Measurements from ENCODE around the gene TEX264.

Gene TEX264

DNA sequence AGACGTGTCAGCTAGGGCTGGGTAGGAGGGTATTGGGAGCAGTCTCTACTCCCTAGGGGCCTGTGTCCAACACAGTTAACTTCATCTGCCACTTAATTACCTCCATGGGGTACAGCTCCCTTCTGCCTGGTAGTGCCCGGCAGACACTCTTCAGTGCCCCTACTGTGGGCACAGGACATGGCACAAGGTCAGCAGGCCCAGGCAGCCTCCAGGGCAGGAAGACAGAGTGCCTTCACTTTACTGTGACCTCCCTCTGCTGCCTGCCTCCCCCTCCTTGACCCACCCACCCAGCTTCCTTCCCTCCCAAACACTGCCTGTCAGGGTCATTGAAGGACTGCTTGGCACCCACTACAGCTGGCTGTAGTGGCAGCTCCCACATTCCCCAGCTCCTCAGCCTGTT is 29.4 kb downstream of the TEX264 start:
- ATAC-seq = no peak

DNA sequence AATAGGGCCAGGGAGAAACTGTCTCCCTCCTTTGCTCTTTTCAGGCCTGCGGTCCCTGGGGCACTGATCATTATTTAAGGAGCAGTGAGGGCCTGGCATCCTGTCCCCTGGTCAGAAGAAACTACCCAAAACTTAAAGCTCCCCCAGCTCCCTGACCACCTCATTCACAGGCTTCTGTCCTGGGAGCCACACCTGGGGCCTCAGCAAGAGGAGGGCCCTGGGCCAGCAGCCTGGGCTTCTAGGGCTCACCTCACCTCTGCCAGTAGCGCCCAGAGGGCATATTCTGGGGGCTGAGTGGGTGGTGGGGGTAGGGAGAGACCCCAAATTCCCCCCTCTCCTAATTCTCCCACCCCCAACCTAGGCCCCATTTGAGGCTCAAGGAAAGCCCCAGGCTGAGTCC is 31.1 kb downstream of the TEX264 start:
- no peak for ATAC-seq

DNA sequence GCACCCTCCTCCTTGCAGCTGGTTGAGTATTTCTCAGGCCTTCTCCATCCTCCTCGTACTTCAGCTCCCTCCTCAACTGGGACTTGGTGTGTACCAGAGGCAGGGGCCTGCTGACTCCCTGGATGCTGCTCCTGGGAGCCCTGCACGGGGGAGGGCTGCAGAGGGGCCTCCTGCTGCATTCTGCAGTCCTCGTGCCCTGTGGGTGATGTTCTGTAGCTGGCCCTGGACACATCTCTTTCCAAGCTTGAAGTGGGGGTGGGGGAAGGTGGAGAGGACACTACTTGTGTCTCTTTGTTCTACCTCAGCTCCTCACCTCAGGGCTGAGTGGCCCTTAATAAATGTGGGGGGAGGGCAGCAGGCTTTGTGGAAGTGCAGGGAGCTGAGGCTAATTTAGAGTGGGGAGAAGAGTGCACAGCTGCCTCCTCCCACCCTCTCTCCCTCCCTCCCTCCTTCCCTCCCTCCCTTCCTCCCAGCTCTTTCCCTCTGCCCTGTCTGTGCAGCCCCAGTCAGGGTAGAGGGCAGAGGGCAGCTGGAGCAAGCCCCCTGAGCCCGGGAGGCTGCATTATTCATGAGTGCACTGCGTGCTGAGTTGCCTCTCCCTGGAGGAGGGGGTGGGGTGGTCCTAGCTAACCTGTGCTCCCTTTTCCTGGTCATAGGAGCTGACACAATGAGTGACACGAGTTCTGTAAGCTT is 32.2 kb downstream of the TEX264 start:
- no peak for ATAC-seq

DNA sequence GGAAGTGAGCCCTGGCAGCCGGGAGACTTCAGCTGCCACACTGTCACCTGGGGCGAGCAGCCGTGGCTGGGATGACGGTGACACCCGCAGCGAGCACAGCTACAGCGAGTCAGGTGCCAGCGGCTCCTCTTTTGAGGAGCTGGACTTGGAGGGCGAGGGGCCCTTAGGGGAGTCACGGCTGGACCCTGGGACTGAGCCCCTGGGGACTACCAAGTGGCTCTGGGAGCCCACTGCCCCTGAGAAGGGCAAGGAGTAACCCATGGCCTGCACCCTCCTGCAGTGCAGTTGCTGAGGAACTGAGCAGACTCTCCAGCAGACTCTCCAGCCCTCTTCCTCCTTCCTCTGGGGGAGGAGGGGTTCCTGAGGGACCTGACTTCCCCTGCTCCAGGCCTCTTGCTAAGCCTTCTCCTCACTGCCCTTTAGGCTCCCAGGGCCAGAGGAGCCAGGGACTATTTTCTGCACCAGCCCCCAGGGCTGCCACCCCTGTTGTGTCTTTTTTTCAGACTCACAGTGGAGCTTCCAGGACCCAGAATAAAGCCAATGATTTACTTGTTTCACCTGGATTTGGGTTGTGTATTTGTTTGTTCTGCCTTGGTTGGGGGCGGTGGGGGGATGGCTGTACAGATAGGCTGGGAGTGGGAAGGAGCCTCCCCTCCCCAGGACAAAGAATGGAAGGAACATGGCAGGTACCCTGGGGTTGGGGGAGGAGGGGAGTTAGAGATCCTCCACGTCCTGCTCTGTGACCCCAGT is 32.9 kb downstream of the TEX264 start:
- no peak for ATAC-seq

DNA sequence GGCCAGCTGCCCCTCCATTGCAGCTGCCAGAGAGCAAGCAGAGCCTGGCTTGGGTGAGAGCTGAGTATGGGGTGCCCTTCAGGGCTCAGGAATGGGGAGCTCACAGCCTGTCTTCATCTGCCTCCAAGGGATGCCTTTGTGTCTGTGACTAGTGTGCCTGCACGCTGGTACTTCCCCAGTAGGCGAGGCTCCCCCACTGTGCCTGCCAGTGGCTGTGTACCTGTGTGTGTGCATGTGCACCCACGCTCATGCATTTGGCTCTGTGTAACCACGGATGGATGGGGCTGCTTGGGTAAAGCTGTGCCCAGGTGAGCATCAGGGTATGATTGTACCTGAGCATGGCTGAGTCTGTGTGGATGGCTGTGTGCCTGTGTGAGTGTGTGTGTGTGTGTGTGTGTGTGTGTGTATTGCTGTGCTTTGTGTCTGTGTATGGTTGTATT is 33.5 kb downstream of the TEX264 start:
- no peak for ATAC-seq

DNA sequence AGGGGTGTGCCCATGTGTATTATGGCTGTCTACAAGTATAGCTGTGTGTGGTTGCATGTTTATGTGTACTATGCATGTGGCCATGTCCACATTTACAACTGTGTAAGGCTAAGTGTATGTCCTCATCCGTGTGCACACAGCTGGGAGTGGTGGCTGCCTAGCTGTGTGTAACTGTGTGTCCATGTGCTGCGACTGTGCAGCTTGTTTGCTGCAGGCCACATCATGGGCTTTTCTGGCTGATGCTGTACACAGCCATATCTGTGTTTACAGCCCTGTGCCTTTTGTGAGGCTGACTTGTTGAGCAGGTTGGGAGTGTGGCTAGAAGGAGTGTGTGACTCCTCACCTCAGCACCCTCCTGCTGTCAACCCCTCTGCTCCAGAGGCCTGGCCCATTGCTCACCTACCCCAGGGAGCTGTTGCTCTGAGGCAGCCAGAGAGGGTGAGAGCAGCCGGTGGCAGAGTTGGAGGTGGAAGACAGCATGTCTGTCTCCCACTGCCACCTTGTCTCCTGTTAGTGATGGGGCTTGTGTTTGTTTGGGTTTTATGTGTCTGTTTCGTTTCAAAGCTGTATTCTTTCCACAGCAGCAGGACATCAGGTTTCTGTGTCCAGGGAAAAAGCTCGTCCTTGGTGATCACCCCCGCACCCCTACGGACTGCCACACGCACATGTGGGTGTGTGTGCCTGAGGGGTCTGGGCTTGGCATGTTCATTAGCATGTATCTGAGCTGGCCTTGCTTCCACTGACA is 34.4 kb downstream of the TEX264 start:
- ATAC-seq = no peak

DNA sequence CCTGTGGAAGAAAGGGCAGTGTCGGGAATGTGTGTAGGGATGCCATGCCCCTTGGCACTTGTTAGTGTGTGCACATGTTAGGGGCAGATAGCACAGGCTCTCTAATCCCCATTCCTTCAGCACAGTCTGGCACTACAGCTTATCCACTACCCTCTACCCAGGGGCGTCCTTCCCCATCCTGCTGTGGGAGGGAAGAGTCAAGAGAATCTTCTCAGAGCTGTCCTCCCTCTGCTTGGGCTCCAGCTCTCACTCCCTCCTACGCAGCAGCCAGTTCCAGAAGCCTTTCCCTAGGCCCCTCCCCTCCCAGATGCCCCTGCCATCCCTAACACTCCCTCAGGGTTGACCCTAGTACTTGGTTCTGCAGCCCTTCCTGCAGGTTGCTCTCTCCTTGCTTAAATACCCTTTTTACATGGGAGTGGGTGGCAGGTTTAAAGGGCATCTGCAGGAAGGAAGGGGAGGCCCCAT is 35.0 kb downstream of the TEX264 start:
- no peak for ATAC-seq

DNA sequence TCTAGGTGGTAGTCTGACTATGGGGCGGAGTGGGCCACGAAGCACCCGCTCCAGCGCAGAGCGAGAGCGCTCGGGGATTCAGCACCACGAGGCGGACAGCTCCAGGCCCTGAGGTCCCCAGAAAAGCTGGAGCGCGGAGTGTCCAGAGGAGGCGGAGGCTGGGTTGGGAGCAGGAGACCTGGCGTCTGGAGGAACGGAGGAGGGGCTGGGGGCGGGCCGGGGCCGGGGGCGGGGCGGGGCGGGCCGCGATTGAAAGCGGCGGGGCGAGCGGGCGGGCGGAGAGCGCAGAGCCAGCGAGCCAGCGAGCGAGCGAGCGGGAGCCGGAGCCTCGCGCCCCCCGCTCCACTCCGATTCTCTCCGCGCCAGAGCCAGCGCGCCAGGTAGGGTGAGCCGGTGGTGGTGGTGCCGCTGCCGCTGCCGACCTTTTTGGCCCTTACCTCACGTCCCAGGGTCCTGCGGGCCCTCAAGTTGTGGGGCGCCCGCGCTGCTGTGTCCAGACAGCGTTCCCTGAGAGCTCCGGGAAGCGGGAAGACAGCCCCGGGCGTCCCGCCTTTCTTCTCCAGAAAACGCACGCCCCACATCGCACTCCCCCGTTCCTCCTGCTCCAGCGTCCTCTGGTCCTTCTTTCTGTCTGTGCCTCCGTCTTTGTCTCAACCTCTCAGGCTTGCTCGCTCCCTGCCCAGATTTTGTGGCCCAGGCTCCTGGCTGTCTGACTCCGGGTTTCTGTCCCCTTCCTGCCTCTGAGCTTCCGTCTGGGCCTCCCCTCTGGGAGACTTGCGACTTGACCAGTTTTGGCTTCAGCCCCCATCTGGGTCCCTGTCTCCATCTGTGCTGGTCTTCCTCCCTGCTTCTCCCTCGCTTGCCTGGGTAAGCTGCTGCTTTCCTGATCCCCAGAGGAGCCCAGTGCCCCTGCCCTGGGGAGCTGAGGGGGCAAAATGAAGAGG is 36.0 kb downstream of the TEX264 start, which contains the start of gene GRM2:
Gene GRM2 (plus strand): TSS at position 281 of the 944 bp plus-strand sequence. CDS start 1,916 bp downstream, outside the sequence.
- no peak for ATAC-seq

DNA sequence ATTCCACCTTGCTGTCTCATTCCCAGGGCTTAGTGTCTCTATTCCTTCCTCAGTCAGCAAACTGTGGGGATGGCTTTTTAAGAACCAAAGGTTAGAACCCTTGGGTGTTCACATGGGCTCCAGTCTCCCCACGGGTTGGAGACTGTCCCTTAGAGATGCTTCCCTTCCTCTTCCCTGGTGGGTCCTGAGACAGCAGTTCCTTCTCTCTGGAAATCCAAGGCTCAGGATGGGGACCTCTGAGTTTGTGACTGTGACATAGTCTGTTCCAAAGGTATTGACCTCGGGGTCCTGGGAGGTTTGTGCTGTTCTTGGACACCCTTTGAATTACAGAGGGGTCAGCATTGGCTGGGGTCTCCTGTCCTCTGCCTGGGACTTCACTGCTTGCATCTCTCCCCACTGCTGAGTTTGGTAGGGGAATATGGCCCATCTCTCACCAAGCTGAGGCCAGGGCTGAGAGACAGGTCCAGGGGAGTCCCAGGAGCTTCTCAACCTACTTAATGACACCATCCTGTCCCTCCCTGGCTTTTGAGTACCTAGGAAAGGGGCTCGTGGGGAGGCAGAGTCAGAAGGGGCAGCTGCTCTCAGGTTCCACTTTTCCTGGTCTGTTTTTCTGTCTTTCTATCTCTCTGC is 37.3 kb downstream of the TEX264 start:
- no peak for ATAC-seq

DNA sequence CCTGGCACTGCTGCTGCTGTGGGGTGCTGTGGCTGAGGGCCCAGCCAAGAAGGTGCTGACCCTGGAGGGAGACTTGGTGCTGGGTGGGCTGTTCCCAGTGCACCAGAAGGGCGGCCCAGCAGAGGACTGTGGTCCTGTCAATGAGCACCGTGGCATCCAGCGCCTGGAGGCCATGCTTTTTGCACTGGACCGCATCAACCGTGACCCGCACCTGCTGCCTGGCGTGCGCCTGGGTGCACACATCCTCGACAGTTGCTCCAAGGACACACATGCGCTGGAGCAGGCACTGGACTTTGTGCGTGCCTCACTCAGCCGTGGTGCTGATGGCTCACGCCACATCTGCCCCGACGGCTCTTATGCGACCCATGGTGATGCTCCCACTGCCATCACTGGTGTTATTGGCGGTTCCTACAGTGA is 38.0 kb downstream of the TEX264 start:
- ATAC-seq = no peak

DNA sequence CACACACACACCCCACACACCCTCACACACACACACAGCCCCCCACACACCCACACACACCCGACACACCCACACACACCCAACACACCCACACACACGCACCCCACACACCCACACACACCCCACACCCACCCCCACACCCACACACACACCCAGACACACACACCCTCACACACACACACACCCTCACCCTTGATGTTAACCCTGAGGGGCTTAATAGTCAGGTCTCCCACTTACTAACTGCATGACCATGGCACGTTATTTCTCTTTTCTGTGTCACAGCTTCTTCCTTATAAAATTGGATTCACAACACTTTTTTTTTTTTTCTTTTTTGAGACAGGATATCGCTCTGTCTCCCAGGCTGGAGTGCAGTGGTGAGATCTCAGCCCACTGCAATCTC is 38.6 kb downstream of the TEX264 start:
- no peak for ATAC-seq

DNA sequence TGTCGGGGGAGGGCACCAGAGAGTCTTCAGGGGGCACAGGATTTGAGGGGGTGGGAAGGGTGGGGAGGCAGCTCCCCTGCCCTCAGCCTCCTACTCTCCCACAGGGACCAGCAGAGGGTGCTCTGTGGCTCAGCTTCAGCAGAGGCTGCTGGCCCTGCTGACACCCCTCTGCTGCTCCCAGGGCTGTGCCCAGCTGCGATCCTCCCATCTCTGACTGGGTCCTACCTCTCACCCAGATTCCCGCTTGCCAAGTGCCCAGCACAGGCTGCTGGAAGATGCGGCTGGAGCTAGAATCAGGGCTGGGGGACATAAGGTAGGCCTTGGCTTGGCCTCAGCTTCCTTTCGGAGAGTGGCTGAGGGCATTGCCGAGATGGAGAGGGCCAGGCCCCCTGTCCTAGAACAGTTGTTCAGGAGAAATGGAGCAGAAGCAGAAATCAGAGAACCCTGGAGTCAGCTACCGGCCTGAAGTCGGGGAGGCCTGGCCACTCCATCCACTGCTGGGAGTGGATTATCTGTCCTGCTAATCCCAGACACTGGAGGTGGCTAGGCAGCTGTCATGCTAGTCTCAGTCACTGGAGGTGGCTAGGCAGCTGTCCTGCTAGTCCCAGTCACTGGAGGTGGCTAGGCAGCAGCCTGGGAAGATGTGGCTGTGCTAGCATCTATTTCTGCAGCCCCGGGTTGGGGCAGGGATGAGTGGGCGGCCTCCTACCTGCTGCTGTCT is 39.7 kb downstream of the TEX264 start:
- no peak for ATAC-seq

DNA sequence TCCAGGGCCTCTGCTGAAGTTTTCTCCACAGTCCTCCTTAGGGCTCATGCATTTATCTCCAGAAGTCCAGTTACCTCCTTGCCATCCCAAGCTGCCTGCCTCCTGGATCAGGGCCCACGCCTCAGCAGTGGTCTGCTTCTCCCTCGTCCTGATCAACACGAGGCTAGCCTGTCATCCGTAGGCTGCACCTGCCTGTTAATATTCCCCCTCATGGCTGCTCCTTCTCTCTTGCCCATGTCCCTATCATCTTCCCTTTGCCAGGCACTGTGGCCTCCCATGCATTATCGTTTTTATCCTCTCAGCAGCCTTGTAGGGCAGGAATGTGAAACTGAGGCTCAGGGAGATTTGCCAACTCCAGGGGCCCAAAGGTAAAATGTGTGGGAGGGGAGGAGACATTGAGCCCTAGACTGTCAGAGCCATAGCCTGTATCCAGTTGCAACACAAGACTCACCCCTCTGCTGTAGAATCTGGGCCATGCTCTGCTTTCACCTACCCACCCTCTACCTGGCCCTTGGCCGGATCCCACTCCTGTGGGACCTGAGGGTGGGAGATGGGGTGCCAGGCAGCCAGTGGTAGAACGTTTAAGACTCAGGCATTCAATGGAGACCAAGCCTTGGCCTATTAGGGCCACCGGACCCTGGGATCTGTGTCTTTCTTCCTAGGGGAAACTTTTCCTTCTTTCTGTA is 40.4 kb downstream of the TEX264 start:
- no peak for ATAC-seq

DNA sequence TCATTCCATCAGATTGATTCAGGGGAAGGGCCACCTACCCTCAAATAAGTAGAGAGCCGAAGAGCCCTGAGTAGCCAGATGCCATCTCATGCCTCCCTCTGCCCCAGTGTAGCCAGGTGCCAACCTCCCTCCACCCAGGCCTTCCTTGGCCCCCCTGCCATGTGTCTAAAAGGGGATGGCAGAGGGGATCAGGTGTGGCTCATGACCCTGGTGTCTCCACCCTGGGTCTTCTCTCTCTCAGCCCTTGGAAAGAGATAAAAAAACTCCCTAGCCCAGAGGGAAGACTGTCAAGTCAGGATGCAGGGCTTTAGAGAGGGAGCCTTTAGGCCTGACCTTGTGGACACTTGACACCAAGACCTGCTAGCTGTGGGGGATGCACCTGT is 41.0 kb downstream of the TEX264 start:
- no peak for ATAC-seq

DNA sequence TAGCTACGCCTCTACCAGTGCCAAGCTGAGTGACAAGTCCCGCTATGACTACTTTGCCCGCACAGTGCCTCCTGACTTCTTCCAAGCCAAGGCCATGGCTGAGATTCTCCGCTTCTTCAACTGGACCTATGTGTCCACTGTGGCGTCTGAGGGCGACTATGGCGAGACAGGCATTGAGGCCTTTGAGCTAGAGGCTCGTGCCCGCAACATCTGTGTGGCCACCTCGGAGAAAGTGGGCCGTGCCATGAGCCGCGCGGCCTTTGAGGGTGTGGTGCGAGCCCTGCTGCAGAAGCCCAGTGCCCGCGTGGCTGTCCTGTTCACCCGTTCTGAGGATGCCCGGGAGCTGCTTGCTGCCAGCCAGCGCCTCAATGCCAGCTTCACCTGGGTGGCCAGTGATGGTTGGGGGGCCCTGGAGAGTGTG is 41.5 kb downstream of the TEX264 start:
- ATAC-seq = no peak

DNA sequence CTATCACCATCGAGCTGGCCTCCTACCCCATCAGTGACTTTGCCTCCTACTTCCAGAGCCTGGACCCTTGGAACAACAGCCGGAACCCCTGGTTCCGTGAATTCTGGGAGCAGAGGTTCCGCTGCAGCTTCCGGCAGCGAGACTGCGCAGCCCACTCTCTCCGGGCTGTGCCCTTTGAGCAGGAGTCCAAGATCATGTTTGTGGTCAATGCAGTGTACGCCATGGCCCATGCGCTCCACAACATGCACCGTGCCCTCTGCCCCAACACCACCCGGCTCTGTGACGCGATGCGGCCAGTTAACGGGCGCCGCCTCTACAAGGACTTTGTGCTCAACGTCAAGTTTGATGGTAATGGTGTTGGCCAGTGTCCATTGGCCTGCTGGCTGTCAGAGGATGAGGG is 41.9 kb downstream of the TEX264 start:
- ATAC-seq = no peak

DNA sequence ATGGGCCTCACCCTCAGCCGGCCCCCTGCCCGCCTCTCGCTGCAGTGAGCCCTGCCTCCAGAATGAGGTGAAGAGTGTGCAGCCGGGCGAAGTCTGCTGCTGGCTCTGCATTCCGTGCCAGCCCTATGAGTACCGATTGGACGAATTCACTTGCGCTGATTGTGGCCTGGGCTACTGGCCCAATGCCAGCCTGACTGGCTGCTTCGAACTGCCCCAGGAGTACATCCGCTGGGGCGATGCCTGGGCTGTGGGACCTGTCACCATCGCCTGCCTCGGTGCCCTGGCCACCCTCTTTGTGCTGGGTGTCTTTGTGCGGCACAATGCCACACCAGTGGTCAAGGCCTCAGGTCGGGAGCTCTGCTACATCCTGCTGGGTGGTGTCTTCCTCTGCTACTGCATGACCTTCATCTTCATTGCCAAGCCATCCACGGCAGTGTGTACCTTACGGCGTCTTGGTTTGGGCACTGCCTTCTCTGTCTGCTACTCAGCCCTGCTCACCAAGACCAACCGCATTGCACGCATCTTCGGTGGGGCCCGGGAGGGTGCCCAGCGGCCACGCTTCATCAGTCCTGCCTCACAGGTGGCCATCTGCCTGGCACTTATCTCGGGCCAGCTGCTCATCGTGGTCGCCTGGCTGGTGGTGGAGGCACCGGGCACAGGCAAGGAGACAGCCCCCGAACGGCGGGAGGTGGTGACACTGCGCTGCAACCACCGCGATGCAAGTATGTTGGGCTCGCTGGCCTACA is 44.4 kb downstream of the TEX264 start:
- ATAC-seq = no peak

DNA sequence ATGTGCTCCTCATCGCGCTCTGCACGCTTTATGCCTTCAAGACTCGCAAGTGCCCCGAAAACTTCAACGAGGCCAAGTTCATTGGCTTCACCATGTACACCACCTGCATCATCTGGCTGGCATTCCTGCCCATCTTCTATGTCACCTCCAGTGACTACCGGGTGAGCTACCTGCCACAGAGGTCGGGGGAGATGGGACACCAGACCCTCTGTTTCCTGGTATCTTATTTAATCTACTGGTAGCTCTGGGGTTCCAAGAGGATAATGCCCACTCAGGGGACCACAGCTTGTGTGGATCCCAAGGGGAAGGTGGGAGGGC is 44.9 kb downstream of the TEX264 start:
- no peak for ATAC-seq

DNA sequence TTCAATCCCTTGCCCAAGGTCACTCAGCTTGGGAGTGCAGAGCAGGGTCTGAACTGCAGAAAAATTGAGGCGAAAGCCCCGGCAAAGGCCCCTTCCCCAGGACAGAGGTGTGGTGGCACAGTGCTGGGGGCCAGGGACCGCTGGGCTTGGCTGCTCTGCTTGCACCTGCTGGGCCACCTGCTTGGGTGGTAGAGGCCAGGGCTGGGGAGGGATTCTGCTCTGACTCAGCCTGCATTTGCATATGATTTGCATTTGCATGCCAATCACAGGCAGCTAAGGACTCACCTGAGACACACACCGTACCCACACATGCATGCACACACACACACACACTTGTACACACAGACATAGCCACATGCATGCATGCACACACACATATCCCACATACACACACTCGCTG is 45.8 kb downstream of the TEX264 start:
- ATAC-seq = no peak

DNA sequence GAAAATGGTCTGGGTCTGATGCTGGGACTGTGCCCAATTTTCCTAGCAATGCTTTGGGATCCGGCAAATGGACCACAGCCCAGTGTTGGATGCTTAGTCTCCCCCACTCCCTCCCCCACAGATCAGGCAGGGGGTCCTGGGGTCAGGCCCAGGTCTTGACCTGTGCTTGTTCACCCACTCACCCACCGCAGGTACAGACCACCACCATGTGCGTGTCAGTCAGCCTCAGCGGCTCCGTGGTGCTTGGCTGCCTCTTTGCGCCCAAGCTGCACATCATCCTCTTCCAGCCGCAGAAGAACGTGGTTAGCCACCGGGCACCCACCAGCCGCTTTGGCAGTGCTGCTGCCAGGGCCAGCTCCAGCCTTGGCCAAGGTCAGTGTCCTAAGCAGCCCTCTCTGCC is 46.4 kb downstream of the TEX264 start:
- ATAC-seq = no peak
